Activated B cell treated with CpG ODN at 0.5 μM for 24 hours (primary cell): Measurements from ENCODE around the gene APPBP2. TPM values are rescaled to one million over a fixed set of nuclear protein-coding genes. Genes with fewer than 3 reads are reported as not detected.
"Not testable (repeated sequence)": the region's sequence is repeated elsewhere in the genome, so short reads cannot be mapped to it uniquely, and the experiment has no call there.

Source experiments
- ATAC-seq: fragments of 200-7000 bp; cut with Tn5 transposase; one replicate; pipeline ENCODE4 v1.10.0; 2021; ENCODE audit warnings: low read depth, mild to moderate bottlenecking, moderate library complexity
- CTCF ChIA-PET: fragments of 350-600 bp; sonication (Branson Sonifier 250); formaldehyde crosslinking; loops from one replicate; lab custom pipeline; 2021; ENCODE audit warnings: antibody characterized with exemption; lab: Charles Lee
- POLR2A ChIA-PET: fragments of 350-600 bp; sonication (Branson Sonifier 250); formaldehyde crosslinking; loops from one replicate; lab custom pipeline; 2021; ENCODE audit warnings: antibody characterized with exemption; lab: Charles Lee
- DNase-seq: peaks from one replicate; pipeline ENCODE4 v3.0.0; 2022
- H3K27ac Mint-ChIP-seq: one replicate; pipeline ENCODE4 v1.8.0; 2020; ENCODE audit warnings: mixed read lengths
- H3K27me3 Mint-ChIP-seq: one replicate; pipeline ENCODE4 v1.8.0; 2021; ENCODE audit warnings: mixed read lengths
- H3K36me3 Mint-ChIP-seq: one replicate; pipeline ENCODE4 v1.8.0; 2021; ENCODE audit warnings: low read depth, mixed read lengths
- H3K4me1 Mint-ChIP-seq: one replicate; pipeline ENCODE4 v1.8.0; 2021; ENCODE audit warnings: mixed read lengths
- H3K4me3 Mint-ChIP-seq: one replicate; pipeline ENCODE4 v1.8.0; 2020; ENCODE audit warnings: mild to moderate bottlenecking, mixed read lengths
- H3K9me3 Mint-ChIP-seq: one replicate; pipeline ENCODE4 v1.8.0; 2020; ENCODE audit warnings: mixed read lengths
- intact Hi-C: fragments of 100-400 bp; cut with micrococcal nuclease; formaldehyde crosslinking; loops from one replicate; pipeline ENCODE4 v1.15.1; 2024
- total RNA-seq: library from RNA; stranded (reverse); gene quantifications from 2 replicates; pipeline ENCODE4 v1.2.3, GENCODE V29; 2022
- TF ChIP-seq, protein P1 (sequence below): fragments of 200-600 bp; IDR thresholded peaks from one replicate; pipeline ENCODE4 v1.8.0; 2022; ENCODE audit warnings: antibody characterized with exemption, mild to moderate bottlenecking

The APPBP2 gene
- total RNA-seq, 1 donor from 2014 or later = 29.9 TPM

DNA sequence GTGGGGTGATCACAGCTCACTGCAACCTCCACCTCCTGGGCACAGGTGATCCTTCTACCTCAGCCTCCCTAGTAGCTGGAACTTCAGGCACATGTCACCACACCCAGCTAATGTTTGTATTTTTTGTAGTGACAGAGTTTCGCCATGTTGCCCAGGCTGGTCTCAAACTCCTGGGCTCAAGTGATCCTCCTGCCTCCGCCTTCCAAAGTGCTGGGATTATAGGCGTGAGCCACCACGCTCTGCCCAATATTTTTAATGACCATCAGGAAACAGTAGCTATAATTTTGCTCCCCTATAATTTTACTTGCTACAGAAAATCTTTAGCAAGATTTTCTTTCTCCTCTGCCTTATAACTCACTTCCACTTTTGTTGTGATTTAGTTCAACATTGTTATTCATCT lies 29.7 kb upstream of the APPBP2 start:
- no peak overlapping the region for H3K4me3 Mint-ChIP-seq
- TF ChIP-seq, protein P1, sequence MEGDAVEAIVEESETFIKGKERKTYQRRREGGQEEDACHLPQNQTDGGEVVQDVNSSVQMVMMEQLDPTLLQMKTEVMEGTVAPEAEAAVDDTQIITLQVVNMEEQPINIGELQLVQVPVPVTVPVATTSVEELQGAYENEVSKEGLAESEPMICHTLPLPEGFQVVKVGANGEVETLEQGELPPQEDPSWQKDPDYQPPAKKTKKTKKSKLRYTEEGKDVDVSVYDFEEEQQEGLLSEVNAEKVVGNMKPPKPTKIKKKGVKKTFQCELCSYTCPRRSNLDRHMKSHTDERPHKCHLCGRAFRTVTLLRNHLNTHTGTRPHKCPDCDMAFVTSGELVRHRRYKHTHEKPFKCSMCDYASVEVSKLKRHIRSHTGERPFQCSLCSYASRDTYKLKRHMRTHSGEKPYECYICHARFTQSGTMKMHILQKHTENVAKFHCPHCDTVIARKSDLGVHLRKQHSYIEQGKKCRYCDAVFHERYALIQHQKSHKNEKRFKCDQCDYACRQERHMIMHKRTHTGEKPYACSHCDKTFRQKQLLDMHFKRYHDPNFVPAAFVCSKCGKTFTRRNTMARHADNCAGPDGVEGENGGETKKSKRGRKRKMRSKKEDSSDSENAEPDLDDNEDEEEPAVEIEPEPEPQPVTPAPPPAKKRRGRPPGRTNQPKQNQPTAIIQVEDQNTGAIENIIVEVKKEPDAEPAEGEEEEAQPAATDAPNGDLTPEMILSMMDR = no peak
- H3K36me3 Mint-ChIP-seq = peaks cover 8% of the 10 kb centered on the region
- CTCF ChIA-PET = no interaction called here
- DNase-seq (no peak), ATAC-seq (no peak)
- intact Hi-C loops = no loop called here
- H3K9me3 Mint-ChIP-seq = peaks cover 14% of the 10 kb centered on the region
- no peaks in the 10 kb centered on the region for H3K27me3 Mint-ChIP-seq
- POLR2A ChIA-PET = interaction anchor here (0.6 kb wide), 1 partner anchor 136 kb away, joined by 4 read pairs; no protein-coding TSS in a partner anchor
- no peaks in the 10 kb centered on the region for H3K4me1 Mint-ChIP-seq
- no peak overlapping the region for H3K27ac Mint-ChIP-seq

DNA sequence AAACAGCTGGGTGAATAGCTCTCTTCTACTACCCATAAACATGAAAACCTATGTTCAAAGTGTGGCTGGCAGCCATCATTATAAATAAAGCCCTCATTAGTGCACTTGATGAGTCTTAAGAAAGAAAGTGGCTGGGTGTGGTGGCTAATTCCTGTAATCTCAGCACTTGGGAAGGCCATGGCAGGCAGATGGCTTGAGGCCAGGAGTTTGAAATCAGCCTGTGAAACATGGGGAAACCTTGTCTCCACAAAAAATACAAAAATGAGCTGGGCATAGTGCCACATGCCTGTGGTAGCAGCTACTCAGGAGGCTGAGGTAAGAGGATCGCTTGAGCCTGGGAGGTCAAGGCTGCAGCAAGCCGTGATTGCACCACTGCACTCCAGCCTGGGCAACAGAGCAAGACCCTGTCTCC lies 28.3 kb upstream of the APPBP2 start:
- H3K9me3 Mint-ChIP-seq = peaks cover 14% of the 10 kb centered on the region
- DNase-seq = no peak
- CTCF ChIA-PET = interaction anchor here (1.1 kb wide), 1 partner anchor 15 kb away, joined by 3 read pairs; no protein-coding TSS in a partner anchor
- H3K27me3 Mint-ChIP-seq = no peaks in the 10 kb centered on the region
- intact Hi-C loops = no loop called here
- H3K27ac Mint-ChIP-seq = no peak overlapping the region
- no peaks in the 10 kb centered on the region for H3K4me1 Mint-ChIP-seq
- no peak for ATAC-seq
- peaks cover 8% of the 10 kb centered on the region for H3K36me3 Mint-ChIP-seq
- POLR2A ChIA-PET = no interaction called here
- H3K4me3 Mint-ChIP-seq = no peak overlapping the region
- TF ChIP-seq, protein P1 = no peak

DNA sequence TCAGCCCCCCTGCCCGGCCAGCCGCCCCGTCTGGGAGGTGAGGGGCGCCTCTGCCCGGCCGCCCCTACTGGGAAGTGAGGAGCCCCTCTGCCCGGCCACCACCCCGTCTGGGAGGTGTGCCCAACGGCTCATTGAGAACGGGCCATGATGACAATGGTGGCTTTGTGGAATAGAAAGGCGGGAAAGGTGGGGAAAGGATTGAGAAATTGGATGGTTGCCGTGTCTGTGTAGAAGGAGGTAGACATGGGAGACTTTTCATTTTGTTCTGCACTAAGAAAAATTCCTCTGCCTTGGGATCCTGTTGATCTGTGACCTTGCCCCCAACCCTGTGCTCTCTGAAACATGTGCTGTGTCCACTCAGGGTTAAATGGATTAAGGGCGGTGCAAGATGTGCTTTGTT lies 26.2 kb upstream of the APPBP2 start:
- H3K4me1 Mint-ChIP-seq, H3K27me3 Mint-ChIP-seq, H3K4me3 Mint-ChIP-seq, CTCF ChIA-PET, DNase-seq, H3K9me3 Mint-ChIP-seq, POLR2A ChIA-PET, H3K36me3 Mint-ChIP-seq, intact Hi-C loops, H3K27ac Mint-ChIP-seq, ATAC-seq: not testable (repeated sequence)

DNA sequence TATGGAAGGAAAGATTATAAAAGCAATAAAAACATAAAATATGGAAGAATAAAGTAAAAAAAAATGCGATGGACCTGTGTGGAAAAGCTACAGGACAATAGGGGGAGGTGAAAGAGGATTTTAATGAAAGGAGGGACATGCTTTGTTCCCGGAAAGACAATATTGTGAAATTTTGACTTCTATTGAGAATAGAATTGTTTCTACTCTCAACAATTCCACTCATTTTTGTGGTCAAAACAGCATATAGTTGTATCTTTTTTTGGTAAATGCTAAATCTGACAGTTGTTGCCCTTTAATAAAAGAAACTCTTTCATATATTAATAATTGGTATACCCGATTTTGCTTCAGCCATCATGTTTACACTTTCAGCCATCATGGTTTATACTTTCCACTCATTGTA lies 22.9 kb upstream of the APPBP2 start:
- CTCF ChIA-PET = no interaction called here

DNA sequence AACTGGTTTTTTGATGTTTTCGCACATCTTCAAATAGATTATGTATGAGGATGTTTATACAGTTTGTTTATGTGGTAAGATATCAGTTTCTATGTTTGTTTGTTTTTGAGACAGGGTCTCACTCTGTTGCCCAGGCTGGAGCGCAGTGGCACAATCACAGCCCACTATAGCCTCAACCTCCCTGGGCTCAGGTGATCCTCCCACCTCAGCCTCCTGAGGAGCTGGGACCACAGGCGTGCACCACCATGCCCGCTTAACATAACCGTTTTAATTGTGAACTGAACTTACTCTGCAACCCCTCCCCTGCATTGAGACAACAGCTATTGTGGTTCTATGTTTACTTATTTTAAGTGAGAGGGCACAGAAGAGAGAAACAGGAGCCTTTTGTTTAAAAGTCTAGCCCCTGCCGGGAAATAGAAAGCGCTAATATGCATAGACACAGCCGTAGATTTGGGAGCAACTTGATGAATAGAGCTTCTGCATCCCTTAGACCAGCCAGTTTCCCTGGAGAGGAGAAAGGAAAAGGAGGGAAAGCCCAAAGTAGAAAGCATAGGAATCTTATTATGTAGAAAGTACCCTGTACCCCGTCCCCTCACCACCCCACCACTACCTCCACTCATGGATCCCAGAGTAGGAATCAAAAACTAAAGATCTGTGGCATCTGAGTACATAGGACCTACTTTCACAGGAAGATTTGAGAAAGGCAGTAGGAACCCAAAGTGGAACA lies 19.6 kb upstream of the APPBP2 start:
- DNase-seq (no peak), ATAC-seq (no peak)
- TF ChIP-seq, protein P1 = no peak
- Mint-ChIP-seq H3K4me3 (no peak overlapping the region), H3K36me3 (no peaks in the 10 kb centered on the region), H3K27ac (no peak overlapping the region), H3K27me3 (no peaks in the 10 kb centered on the region), H3K9me3 (no peaks in the 10 kb centered on the region), H3K4me1 (no peaks in the 10 kb centered on the region)
- intact Hi-C loops = no loop called here
- POLR2A ChIA-PET = no interaction called here
- CTCF ChIA-PET = no interaction called here

More for the DNA sequence above, 22.9 kb upstream of the APPBP2 start:
- DNase-seq = no peak
- Mint-ChIP-seq H3K27me3 (no peaks in the 10 kb centered on the region), H3K27ac (no peak overlapping the region), H3K9me3 (no peaks in the 10 kb centered on the region), H3K4me1 (no peaks in the 10 kb centered on the region), H3K4me3 (no peak overlapping the region), H3K36me3 (no peaks in the 10 kb centered on the region)
- POLR2A ChIA-PET = no interaction called here
- intact Hi-C loops = no loop called here
- ATAC-seq = no peak
- TF ChIP-seq, protein P1 = no peak
